HepG2 (cell line): ENCODE results near the gene PCTP. TPM values are rescaled to one million over a fixed set of nuclear protein-coding genes. Genes with fewer than 3 reads are reported as not detected.

ENCODE experiments used
- AKNA ChIP-seq: sonication (generic); formaldehyde crosslinking; IDR thresholded peaks from 2 replicates; pipeline ENCODE4 v1.4.0; 2020; ENCODE audit warnings: missing genetic modification reagents, borderline replicate concordance
- ATF2 ChIP-seq: sonication (generic); formaldehyde crosslinking; IDR thresholded peaks from 2 replicates; pipeline ENCODE4 v1.4.0; 2020; ENCODE audit warnings: missing genetic modification reagents
- CCDC6 ChIP-seq: sonication (generic); formaldehyde crosslinking; IDR thresholded peaks from 2 replicates; pipeline ENCODE4 v1.8.1; 2022; ENCODE audit warnings: mild to moderate bottlenecking, missing genetic modification reagents, moderate library complexity
- FIP1L1 ChIP-seq: fragments of 200-400 bp; formaldehyde crosslinking; IDR thresholded peaks from 2 replicates; pipeline ENCODE4 v1.6.1; 2018; ENCODE audit warnings: low read depth, mild to moderate bottlenecking, low read length, moderate library complexity, borderline replicate concordance; ENCODE audit not compliant: insufficient read depth
- SOX5 ChIP-seq: IDR thresholded peaks from 2 replicates; pipeline ENCODE4 v1.6.1; 2016; ENCODE audit warnings: borderline replicate concordance
- ZFP36L1 ChIP-seq: sonication (generic); formaldehyde crosslinking; IDR thresholded peaks from 2 replicates; pipeline ENCODE4 v1.8.0; 2022; ENCODE audit warnings: mild to moderate bottlenecking, missing genetic modification reagents, moderate library complexity
- ZNF260 ChIP-seq: sonication (generic); formaldehyde crosslinking; IDR thresholded peaks from 2 replicates; pipeline ENCODE4 v1.4.0; 2020; ENCODE audit warnings: missing genetic modification reagents, low read depth, mild to moderate bottlenecking, borderline replicate concordance
- ZNF335 ChIP-seq: sonication (generic); formaldehyde crosslinking; IDR thresholded peaks from 2 replicates; pipeline ENCODE4 v1.4.0; 2020; ENCODE audit warnings: missing genetic modification reagents
- ZNF607 ChIP-seq: sonication (generic); formaldehyde crosslinking; IDR thresholded peaks from 2 replicates; pipeline ENCODE4 v1.5.1; 2020; ENCODE audit warnings: missing genetic modification reagents, mild to moderate bottlenecking, borderline replicate concordance
- polyA plus RNA-seq, 8 experiments: library from polyadenylated mRNA; depleted of rRNA in 3 of 8; stranded (reverse) in 7 of 8; unstranded in 1 of 8; fragments of >200 nt; fragmentation: Illumina TruSeq in 4 of 8; extraction: Trizol in 4 of 8; gene quantifications; 2 replicates each; pipeline versions ENCODE4 v1.2.1 to v1.2.3, GENCODE V29; 2011 to 2016; ENCODE audit warnings: low read depth in 4 of 8, missing spikeins in 1 of 8, mixed read lengths in 1 of 8; ENCODE audit not compliant: insufficient read depth in 1 of 8
- total RNA-seq, 5 experiments: library from RNA; depleted of rRNA; stranded (reverse); fragments of >200 nt; fragmentation: Illumina TruSeq; extraction: Trizol; gene quantifications; 2 replicates each; pipeline ENCODE4 v1.2.3, GENCODE V29; 2016; ENCODE audit warnings: low read depth in 1 of 5

The PCTP gene
- total and polyA plus RNA-seq, 2 of the 13 experiments (the other 11 are each of a cell fraction or from before 2014, with no cell fraction given), result 37.1 to 50.7 TPM

- TF ChIP-seq ATF2 (CRISPR knock-in tag) (no peak), ZNF335 (CRISPR knock-in tag) (no peak), ZNF607 (CRISPR knock-in tag) (no peak), ZFP36L1 (CRISPR knock-in tag) (no peak), AKNA (CRISPR knock-in tag) (no peak), SOX5 (CRISPR knock-in tag) (no peak), CCDC6 (CRISPR knock-in tag) (no peak), ZNF260 (no peak), FIP1L1 (no peak)
Observed at GRCh38 chr17:55704401-55704800, 46.5 kb upstream of the PCTP start (continued).
